HepG2 (cell line): Measurements from ENCODE around the gene TRIM27. TPM values are rescaled to one million over a fixed set of nuclear protein-coding genes. Genes with fewer than 3 reads are reported as not detected.

ENCODE experiments used
- CBX1 ChIP-seq: IDR thresholded peaks from one replicate; pipeline ENCODE4 v1.6.1; 2016; ENCODE audit warnings: antibody characterized with exemption, low read depth
- CCDC6 ChIP-seq: sonication (generic); formaldehyde crosslinking; IDR thresholded peaks from 2 replicates; pipeline ENCODE4 v1.8.1; 2022; ENCODE audit warnings: mild to moderate bottlenecking, missing genetic modification reagents, moderate library complexity
- KAT2B ChIP-seq: fragments of 150-350 bp; IDR thresholded peaks from 2 replicates; pipeline ENCODE4 v1.6.1; 2014; ENCODE audit warnings: low read depth, low read length, borderline replicate concordance
- KDM3A ChIP-seq: IDR thresholded peaks from 2 replicates; pipeline ENCODE4 v1.6.1; 2018; ENCODE audit warnings: low read depth, missing compliant biosample characterization
- KLF15 ChIP-seq: sonication (generic); formaldehyde crosslinking; IDR thresholded peaks from 2 replicates; pipeline ENCODE4 v1.8.1; 2023; ENCODE audit warnings: borderline replicate concordance, mild to moderate bottlenecking, inconsistent platforms, missing genetic modification reagents, mixed read lengths
- KLF9 ChIP-seq: IDR thresholded peaks from 2 replicates; pipeline ENCODE4 v1.6.1; 2016; ENCODE audit warnings: low read depth
- MED8 ChIP-seq: sonication (generic); formaldehyde crosslinking; IDR thresholded peaks from 2 replicates; pipeline ENCODE4 v1.8.1; 2023; ENCODE audit warnings: mild to moderate bottlenecking, missing genetic modification reagents; ENCODE audit not compliant: insufficient replicate concordance
- REXO4 ChIP-seq: sonication (generic); formaldehyde crosslinking; IDR thresholded peaks from 2 replicates; pipeline ENCODE4 v1.8.0; 2022; ENCODE audit warnings: missing genetic modification reagents, mild to moderate bottlenecking, borderline replicate concordance
- RFX5 ChIP-seq: IDR thresholded peaks from 2 replicates; pipeline ENCODE4 v1.6.1; 2011; ENCODE audit warnings: low read depth, low read length, improper control_type of control experiment
- SRY ChIP-seq: sonication (generic); formaldehyde crosslinking; IDR thresholded peaks from 2 replicates; pipeline ENCODE4 v1.8.0; 2022; ENCODE audit warnings: mild to moderate bottlenecking, missing genetic modification reagents
- ZFAT ChIP-seq: sonication (generic); formaldehyde crosslinking; conservative IDR thresholded peaks from 2 replicates; pipeline ENCODE4 v1.8.1; 2023; ENCODE audit warnings: missing genetic modification reagents, inconsistent platforms
- ZNF20 ChIP-seq: sonication (generic); formaldehyde crosslinking; IDR thresholded peaks from 2 replicates; pipeline ENCODE4 v1.4.0; 2020; ENCODE audit warnings: mild to moderate bottlenecking, moderate library complexity, missing genetic modification reagents
- ZNF335 ChIP-seq: sonication (generic); formaldehyde crosslinking; IDR thresholded peaks from 2 replicates; pipeline ENCODE4 v1.4.0; 2020; ENCODE audit warnings: missing genetic modification reagents
- ZSCAN31 ChIP-seq: sonication (generic); formaldehyde crosslinking; IDR thresholded peaks from 2 replicates; pipeline ENCODE4 v1.5.0; 2020; ENCODE audit warnings: low read depth, mild to moderate bottlenecking, missing genetic modification reagents
- polyA plus RNA-seq, 8 experiments: library from polyadenylated mRNA; depleted of rRNA in 3 of 8; stranded (reverse) in 7 of 8; unstranded in 1 of 8; fragments of >200 nt; fragmentation: Illumina TruSeq in 4 of 8; extraction: Trizol in 4 of 8; gene quantifications; 2 replicates each; pipeline versions ENCODE4 v1.2.1 to v1.2.3, GENCODE V29; 2011 to 2016; ENCODE audit warnings: low read depth in 4 of 8, missing spikeins in 1 of 8, mixed read lengths in 1 of 8; ENCODE audit not compliant: insufficient read depth in 1 of 8
- total RNA-seq, 5 experiments: library from RNA; depleted of rRNA; stranded (reverse); fragments of >200 nt; fragmentation: Illumina TruSeq; extraction: Trizol; gene quantifications; 2 replicates each; pipeline ENCODE4 v1.2.3, GENCODE V29; 2016; ENCODE audit warnings: low read depth in 1 of 5
- TF ChIP-seq, protein P1 (sequence below), 2 experiments: sonication (generic) in 1 of 2; formaldehyde crosslinking in 1 of 2; IDR thresholded peaks; 2 replicates each; pipeline versions ENCODE4 v1.4.0 to v1.6.1; 2016 to 2020; ENCODE audit warnings: borderline replicate concordance in 1 of 2, low read depth in 1 of 2, mild to moderate bottlenecking in 1 of 2, missing genetic modification reagents in 1 of 2
- TF ChIP-seq, protein P2 (sequence below): sonication (generic); formaldehyde crosslinking; IDR thresholded peaks from 2 replicates; pipeline ENCODE4 v1.4.0; 2020; ENCODE audit warnings: missing genetic modification reagents
- TF ChIP-seq, protein P3 (sequence below): sonication (generic); formaldehyde crosslinking; IDR thresholded peaks from 2 replicates; pipeline ENCODE4 v1.5.0; 2020; ENCODE audit warnings: missing genetic modification reagents
- TF ChIP-seq, protein P4 (sequence below): sonication (generic); formaldehyde crosslinking; IDR thresholded peaks from 2 replicates; pipeline ENCODE4 v1.5.1; 2020; ENCODE audit warnings: mild to moderate bottlenecking, moderate library complexity, missing genetic modification reagents

The TRIM27 gene
- total and polyA plus RNA-seq, 2 of the 13 experiments (the other 11 are each of a cell fraction or from before 2014, with no cell fraction given) = 88.6 to 112 TPM

DNA sequence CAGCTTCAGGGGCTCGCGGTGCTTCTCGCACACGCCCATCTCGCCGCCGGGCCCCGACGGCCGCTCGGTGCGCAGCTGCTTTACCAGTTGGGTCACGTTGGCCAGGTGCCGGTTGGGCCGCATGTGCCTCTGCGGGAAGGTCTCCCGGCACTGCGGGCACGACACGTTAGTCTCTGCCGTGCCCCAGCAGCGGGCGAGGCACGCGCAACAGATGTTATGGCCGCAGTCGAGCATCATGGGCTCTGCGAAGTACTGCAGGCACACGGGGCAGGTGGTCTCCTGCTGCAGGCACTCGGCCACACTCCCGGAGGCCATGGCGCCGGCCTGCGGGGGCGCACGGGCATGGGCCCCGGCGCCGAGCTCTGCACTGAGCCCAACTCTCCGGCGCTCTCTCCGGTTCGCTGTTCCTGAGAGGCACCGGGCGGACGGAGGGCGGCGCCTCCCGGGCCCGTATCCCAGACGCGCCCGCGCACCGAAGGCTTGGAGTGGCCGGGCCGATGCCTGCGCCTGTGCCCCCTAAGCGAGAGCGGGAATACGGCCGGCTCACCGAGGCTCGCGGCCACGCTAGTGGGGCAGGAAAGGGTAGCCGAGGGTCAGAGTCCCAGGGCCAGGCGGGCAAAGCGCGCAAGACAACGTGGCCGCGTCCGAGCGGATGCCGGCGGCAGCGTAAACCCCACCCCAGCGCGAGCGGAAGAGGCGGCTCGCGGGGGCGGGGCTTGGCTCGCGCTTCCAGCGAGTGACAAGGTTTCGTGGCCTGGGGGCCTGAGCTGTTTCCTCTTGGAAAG is at the start of gene TRIM27 (continued):
- TF ChIP-seq MED8 (peak; percentile 98), CCDC6 (CRISPR knock-in tag) (peak; percentile 71), KLF15 (peak; percentile 97; the same call in 1 of the 2 replicates), RFX5 (peak; percentile 15; the same call in 1 of the 2 replicates), KLF9 (CRISPR knock-in tag) (0 out of 2 replicates have a peak, but pooled peaks have one; percentile 10), ZSCAN31 (CRISPR knock-in tag) (peak; percentile 83), CBX1 (no peak), ZFAT (CRISPR knock-in tag) (peak; percentile 54), SRY (CRISPR knock-in tag) (peak; percentile 98), ZNF335 (peak; percentile 95), ZNF20 (CRISPR knock-in tag) (peak; percentile 80), REXO4 (no peak; the same call in 1 of the 2 replicates), KAT2B (no peak), KDM3A (CRISPR knock-in tag) (peak; percentile 90)
- TF ChIP-seq, protein P1, sequence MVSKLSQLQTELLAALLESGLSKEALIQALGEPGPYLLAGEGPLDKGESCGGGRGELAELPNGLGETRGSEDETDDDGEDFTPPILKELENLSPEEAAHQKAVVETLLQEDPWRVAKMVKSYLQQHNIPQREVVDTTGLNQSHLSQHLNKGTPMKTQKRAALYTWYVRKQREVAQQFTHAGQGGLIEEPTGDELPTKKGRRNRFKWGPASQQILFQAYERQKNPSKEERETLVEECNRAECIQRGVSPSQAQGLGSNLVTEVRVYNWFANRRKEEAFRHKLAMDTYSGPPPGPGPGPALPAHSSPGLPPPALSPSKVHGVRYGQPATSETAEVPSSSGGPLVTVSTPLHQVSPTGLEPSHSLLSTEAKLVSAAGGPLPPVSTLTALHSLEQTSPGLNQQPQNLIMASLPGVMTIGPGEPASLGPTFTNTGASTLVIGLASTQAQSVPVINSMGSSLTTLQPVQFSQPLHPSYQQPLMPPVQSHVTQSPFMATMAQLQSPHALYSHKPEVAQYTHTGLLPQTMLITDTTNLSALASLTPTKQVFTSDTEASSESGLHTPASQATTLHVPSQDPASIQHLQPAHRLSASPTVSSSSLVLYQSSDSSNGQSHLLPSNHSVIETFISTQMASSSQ (IDR thresholded peaks at IDR 0.05; ENCODE audit: low read depth) = no peak
- TF ChIP-seq, protein P1 (CRISPR knock-in tag; IDR thresholded peaks at IDR 0.05; ENCODE audit: borderline replicate concordance) = peak; percentile 56
- TF ChIP-seq, protein P2, sequence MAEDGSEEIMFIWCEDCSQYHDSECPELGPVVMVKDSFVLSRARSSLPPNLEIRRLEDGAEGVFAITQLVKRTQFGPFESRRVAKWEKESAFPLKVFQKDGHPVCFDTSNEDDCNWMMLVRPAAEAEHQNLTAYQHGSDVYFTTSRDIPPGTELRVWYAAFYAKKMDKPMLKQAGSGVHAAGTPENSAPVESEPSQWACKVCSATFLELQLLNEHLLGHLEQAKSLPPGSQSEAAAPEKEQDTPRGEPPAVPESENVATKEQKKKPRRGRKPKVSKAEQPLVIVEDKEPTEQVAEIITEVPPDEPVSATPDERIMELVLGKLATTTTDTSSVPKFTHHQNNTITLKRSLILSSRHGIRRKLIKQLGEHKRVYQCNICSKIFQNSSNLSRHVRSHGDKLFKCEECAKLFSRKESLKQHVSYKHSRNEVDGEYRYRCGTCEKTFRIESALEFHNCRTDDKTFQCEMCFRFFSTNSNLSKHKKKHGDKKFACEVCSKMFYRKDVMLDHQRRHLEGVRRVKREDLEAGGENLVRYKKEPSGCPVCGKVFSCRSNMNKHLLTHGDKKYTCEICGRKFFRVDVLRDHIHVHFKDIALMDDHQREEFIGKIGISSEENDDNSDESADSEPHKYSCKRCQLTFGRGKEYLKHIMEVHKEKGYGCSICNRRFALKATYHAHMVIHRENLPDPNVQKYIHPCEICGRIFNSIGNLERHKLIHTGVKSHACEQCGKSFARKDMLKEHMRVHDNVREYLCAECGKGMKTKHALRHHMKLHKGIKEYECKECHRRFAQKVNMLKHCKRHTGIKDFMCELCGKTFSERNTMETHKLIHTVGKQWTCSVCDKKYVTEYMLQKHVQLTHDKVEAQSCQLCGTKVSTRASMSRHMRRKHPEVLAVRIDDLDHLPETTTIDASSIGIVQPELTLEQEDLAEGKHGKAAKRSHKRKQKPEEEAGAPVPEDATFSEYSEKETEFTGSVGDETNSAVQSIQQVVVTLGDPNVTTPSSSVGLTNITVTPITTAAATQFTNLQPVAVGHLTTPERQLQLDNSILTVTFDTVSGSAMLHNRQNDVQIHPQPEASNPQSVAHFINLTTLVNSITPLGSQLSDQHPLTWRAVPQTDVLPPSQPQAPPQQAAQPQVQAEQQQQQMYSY (CRISPR knock-in tag) = no peak; the same call in 1 of the 2 replicates
- TF ChIP-seq, protein P3, sequence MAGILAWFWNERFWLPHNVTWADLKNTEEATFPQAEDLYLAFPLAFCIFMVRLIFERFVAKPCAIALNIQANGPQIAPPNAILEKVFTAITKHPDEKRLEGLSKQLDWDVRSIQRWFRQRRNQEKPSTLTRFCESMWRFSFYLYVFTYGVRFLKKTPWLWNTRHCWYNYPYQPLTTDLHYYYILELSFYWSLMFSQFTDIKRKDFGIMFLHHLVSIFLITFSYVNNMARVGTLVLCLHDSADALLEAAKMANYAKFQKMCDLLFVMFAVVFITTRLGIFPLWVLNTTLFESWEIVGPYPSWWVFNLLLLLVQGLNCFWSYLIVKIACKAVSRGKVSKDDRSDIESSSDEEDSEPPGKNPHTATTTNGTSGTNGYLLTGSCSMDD (CRISPR knock-in tag) = no peak; the same call in 1 of the 2 replicates
- TF ChIP-seq, protein P4, sequence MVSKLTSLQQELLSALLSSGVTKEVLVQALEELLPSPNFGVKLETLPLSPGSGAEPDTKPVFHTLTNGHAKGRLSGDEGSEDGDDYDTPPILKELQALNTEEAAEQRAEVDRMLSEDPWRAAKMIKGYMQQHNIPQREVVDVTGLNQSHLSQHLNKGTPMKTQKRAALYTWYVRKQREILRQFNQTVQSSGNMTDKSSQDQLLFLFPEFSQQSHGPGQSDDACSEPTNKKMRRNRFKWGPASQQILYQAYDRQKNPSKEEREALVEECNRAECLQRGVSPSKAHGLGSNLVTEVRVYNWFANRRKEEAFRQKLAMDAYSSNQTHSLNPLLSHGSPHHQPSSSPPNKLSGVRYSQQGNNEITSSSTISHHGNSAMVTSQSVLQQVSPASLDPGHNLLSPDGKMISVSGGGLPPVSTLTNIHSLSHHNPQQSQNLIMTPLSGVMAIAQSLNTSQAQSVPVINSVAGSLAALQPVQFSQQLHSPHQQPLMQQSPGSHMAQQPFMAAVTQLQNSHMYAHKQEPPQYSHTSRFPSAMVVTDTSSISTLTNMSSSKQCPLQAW (CRISPR knock-in tag) = peak; percentile 81
